NCI-H82 treated with DMSO at 0.1 percent for 48 hours (cell line): ENCODE results near the gene RNU4-1.
"Not testable (repeated sequence)": the region's sequence is repeated elsewhere in the genome, so short reads cannot be mapped to it uniquely, and the experiment has no call there.

Source experiments
- DNase-seq: peaks from one replicate; lab custom pipeline; 2025; ENCODE audit not compliant: unreplicated experiment; lab: John Stamatoyannopoulos, UW

Gene RNU4-1

DNA sequence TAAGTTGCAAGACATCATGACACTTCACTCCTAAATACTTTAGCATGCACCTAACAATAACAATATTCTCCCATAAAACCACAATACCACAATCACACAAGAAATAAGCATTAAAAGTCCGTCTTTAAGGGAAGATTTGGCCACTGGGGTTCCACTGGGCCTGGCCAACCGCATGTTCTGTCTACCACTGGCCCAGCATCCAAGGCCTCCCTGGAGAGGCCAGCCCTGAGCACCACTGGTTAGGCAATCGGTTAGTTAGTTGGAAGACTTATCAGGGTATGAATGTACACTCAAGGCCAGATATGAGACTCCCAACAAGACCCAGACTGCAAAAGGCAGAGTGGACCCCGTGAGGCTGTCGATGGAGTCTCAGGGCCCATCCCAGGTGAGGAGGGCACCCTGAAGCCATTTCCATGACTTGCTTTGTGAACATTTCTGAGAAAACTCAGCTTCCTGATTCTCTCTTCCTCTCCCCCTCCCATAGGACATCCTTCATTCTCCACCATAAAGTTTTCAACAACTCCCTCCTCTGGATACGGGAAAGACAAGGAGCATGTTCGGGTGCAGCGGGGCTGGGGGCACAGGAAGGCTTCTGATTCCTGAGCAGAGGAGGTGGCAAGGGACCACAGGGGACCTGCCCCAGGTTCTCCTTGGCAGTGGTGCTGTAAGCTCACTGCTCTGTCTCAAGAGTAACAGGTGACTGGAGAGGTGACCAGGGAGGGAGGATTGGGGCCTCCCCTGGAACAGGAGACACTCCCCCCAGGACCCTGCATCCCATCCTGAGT is 33.4 kb downstream of the RNU4-1 start:
- no peak for DNase-seq

DNA sequence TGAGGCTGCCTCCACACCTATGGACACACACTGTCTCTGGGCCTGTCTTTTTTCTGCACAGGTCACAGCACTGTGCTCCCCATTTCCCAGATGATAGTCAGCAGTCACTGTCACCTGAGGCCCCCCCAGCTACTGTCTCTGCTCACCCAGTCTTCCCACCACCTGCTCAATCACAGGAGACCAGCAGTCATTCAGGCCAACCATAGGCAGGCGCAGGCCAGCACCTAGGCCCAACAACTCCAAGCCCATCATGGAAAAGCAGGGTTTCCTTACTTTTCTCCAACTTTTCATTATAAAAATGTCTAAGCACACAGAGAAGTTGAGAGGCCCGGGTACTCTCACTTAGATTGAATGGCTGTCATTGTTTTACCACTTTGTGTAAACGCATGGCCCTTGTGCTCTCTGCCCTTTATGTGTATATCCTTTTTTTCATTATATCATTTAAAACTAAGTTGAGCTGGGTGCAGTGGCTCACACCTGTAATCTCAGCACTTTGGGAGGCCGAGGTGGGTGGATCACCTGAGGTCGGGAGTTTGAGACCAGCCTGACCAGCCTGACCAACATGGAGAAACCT is 34.6 kb downstream of the RNU4-1 start:
- DNase-seq, result no peak

DNA sequence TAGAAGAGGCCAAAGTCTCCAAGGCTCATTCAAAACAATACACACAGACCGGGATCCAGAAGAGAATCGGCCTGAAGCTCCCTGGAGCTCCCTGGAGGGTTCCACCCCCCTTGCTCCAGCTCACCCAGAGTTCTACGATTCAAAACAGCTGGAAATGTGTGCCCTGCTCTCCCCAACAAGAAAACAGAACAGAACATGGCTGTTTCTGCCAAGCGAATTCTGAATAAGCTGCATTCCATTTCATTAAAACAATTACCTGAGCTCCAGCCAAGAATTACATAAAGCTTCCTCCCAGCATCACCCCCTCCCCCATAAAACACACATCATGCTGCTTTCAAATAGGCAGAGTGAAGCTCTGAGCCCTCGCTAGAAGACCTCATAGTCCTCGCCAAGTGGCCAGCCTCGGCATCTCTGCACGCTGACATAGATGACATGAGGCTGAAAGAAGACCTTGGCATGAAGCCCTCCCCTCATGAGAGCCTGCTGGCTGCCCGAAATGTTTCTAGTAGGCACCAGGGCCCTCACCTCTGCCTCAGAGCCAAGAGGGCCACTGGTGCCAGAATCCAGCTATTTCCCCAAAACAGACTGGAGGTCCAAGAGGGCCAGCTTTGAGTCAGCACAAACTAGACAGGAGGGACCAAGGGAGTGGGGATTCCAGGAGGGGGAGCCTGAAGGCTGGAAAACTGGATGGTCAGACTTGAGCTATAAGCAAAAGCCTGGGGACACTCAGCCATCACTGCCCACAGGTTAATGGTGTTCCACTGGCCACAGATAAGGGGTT is 35.8 kb downstream of the RNU4-1 start:
- no peak for DNase-seq

DNA sequence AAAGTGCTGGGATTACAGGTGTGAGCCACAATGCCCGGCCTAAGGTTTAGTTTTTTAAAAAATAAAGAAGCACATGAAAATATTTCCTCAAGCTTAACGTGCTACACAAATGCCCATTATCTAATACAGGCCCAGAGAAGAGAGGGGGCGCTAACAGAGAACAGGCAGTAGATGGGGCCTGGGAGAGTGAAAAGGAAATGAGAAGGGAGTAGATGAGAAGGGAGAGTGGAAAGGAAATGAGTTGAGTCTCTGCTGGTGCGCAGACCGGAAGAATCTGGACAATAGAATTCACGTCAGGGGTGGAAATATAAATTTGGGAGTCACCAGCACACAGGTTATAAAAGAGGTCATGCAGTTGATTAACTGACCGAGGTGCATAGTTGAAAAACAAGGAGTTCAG is 38.2 kb downstream of the RNU4-1 start:
- DNase-seq, result no peak

DNA sequence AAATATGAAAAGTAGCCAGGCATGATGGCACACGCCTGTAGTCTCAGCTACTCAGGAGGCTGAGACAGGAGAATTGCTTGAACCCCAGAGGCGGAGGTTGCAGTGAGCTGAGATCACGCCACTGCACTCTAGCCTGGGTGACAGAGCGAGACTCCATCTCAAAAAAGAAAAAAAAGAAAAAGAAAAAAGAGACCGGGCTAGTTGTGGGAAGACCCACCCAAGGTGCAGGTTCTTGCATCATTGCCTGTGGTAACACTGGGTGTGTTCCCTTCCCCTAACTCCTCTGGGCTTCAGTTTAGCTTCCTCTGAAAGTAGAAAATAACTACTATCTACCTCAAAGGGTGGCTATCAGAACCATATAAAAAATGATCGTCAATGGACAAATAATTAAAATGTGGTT is 39.7 kb downstream of the RNU4-1 start:
- DNase-seq, result not testable (repeated sequence)

DNA sequence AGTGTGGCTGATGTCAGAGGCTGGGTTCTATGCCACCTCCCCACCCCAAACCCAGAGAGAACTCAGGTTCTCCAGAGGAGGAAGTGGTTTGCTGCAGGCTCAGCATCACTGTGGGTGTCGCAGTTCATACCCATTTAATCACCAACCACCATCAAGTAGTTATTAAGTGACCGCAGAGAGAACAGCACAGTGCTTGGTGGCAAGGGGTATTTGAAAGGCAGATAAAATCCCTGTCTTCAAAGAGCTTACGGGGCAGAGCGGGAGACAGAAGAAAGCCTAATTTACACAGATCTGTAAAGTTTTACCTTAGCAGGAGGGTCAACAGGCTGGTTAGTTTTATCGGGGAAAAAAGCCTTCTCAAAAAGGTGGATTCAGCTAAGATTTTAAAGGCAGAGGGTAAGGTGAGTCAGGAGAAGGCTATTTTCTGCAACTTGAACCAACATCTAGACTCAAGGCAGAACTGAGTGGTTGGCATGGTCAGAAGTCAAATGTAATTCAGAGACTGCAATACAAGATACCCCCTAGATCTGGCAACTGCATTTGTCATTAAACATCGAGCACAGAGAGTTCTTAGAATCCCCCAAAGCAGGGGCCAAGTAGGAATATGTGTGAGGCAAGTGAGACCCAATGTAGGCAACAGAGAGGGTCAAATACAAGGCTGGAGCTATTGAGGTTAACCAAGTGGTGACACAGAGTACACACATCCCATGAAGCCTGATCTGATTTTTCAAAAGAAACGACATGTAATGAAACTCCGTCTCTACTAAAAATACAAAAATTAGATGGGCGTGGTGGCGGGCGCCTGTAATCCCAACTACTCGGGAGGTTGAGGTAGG is 40.7 kb downstream of the RNU4-1 start:
- DNase-seq, result no peak

DNA sequence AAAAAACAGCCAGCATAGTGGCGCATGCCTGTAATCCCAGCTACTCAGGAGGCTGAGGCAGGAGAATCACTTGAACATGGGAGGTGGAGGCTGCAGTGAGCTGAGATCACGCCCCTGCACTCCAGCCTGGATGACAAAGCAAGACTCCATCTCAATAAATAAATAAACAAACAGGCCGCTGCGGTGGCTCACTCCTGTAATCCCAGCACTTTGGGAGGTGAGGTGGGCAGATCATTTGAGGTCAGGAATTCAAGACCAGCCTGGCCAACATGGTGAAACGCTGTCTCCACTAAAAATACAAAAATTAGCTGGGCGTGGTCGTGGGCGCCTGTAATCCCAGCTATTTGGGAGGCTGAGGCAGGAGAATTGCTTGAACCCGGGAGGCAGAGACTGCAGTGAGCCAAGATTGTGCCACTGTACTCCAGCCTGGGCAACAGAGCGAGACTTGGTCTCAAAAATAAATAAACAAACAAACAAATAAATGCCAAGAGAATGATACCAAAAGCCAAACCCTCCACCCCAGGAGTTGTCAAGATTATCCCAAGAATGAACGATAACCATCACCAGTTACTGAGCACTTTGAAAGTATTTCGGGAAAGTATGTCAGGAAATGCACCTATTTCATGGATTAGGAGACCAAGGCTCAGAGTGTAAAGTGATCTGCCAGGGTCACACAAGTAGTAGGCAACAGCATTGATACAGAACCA is 41.5 kb downstream of the RNU4-1 start:
- not testable (repeated sequence) for DNase-seq

DNA sequence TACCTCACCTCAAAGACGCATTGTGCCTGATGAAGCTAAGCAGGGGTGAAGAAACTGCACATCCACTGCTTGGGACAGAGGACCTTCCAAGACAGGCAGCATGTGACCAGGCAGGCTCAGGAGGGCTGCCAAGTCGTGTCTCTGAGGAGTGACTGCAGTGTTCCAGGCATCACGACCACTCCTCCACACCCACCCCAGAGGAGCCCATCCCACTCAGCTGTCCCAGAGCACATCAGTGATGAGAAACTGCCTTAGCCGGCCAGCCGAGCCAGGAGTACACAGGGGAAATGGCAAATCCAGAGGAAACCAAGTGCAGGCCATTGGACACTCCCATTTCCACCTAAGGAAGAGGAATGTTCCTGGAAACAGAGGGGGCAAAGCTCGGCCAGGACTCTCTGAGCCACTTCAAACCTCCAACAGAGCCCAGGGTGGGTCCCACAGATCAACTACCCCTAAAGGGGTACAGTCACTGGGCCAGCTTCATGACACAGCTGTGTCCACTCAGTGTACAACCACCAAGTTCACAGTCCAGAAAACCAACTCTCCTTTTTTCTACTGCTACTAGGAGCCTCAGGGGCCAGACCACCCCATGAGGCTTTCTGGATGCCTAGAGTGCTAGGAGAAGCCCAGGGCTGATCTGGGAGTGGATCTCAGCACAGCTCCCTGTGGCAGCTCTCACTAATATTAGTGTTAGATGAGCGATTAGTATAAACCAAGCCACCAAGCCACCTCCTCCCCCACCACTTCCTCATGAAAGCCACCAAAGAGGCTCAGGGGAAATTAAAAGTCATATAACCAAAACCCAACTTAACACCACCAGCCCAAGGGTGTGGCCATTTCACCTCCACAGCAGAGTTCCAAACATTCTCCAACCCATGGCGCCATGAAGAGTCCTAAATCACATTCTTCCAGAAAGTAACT is 42.9 kb downstream of the RNU4-1 start:
- DNase-seq, result no peak

DNA sequence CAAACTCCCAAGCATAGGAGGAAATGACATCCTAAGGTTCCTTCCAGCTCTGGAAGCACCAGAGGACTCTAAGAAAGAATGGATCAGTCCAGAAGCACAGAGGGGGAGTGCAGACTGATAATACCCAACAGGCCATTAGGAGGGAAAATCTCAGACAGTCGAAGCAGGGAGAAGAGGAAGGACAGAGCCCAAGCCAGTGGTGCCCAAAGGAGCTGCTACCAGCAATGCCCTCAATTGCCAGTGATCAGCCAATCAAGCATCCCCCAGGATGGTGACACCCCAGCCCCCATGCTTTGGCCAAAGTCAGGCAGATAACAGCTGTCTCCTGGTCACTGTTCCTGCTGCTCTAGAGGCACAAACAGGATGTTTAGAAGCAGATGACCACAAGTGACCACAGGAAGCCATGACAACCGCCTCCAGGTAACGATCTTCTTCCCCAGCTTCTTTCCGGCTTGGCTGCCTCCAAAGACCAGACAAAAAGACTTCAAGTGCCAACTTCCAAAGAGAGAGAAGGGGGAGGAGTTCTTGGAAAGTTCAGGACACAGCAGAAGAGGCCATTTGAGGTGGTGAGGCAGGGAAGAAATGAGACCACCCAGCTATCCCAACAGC is 43.7 kb downstream of the RNU4-1 start:
- DNase-seq, result no peak

DNA sequence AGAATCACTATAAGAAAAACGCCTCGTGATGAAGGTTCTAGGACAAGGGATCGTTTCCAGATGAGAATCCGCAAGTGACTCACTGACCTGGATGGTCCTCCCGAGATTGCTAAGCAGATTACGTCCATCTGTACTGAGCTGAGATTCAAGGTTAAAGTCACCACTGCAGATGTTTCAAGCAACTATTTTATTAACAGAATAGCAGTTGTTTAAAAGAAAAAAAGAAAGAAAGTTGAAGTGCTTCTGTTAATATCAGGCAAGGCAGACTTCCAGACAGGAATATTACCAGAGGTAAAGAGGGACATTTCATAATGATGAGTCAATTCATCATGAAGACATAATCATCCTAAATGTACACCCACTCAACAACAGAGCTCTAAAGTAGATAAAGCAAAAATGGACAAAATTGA is 45.4 kb downstream of the RNU4-1 start:
- peak; percentile 16 for DNase-seq

DNA sequence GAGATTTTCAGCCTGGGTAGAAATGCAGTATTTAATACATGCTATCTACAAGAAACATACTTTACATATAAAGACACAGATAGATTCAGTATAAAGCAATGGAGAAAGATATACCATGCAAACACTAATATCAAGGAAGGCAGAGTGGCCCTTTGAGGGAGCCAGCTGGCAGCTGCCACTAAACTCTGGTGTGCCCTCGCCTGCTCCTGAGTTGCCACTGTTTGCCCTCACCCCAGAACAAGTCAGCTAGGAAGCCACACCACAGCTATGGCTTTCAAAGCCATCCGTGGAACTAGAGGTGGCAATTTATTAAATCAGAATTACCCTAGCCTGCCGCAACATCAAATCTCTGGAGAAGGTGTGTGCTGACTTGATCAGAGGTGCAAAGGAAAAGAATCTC is 45.9 kb downstream of the RNU4-1 start:
- DNase-seq, result no peak

DNA sequence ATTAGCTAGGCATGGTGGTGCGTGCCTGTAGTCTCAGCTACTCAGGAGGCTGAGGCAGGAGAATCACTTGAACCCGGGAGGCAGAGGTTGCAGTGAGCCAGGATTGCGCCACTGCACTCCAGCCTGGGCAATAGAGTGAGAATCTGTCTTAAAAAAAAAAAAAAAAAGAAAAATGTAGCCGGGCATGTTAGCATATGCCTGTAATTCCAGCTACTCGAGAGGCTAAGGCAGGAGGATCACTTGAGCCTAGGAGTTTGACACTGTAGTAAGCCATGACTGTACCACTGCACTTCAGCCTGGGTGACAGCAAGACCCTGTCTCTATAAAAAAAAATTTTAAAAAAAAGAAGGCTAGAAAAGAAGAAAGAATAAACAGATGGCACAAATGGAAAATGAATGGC is 46.3 kb downstream of the RNU4-1 start:
- DNase-seq, result not testable (repeated sequence)
